ENCODE measurements around the gene HDAC5.

DNA sequence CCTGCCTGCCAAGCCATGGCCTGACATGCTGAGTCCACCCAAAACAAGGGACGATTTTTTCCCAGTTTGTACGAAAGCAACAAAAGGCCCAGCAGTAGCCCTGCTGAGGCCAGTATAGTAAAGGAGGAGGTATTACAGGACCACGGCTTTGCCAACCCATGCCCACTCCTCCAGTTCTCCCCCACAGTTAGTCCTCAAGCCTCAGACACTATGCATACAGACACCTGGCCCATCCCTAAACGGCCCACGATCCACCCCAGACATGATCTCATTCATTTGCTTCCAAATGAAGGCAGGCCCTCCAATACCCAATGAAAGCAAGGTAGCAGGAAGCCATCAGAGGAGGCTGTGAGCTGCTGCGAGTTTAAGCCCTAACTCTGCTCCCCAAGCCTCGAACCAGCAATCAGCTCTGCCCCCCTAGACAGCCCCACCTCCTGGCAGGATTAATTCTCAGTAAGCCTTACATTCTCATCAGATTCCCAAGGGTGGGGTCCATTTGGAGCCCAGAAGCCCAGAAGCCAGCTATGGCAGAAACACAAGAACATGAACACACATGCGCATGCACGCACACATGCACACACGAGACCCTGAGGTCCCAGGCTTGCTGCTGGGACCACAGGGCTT, 4.9 kb downstream of the HDAC5 start:
- TF ChIP-seq, protein P1, sequence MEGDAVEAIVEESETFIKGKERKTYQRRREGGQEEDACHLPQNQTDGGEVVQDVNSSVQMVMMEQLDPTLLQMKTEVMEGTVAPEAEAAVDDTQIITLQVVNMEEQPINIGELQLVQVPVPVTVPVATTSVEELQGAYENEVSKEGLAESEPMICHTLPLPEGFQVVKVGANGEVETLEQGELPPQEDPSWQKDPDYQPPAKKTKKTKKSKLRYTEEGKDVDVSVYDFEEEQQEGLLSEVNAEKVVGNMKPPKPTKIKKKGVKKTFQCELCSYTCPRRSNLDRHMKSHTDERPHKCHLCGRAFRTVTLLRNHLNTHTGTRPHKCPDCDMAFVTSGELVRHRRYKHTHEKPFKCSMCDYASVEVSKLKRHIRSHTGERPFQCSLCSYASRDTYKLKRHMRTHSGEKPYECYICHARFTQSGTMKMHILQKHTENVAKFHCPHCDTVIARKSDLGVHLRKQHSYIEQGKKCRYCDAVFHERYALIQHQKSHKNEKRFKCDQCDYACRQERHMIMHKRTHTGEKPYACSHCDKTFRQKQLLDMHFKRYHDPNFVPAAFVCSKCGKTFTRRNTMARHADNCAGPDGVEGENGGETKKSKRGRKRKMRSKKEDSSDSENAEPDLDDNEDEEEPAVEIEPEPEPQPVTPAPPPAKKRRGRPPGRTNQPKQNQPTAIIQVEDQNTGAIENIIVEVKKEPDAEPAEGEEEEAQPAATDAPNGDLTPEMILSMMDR (IDR thresholded peaks at IDR 0.05) = no peak
- TF ChIP-seq POLR2A (IDR thresholded peaks at IDR 0.05) = no peak
